NCI-H2227 (cell line): ENCODE measurements around the gene DLG4.

Experiments used
- DNase-seq: peaks from one replicate; lab custom pipeline; 2025; ENCODE audit not compliant: unreplicated experiment; lab: John Stamatoyannopoulos, UW

DLG4 gene

DNA sequence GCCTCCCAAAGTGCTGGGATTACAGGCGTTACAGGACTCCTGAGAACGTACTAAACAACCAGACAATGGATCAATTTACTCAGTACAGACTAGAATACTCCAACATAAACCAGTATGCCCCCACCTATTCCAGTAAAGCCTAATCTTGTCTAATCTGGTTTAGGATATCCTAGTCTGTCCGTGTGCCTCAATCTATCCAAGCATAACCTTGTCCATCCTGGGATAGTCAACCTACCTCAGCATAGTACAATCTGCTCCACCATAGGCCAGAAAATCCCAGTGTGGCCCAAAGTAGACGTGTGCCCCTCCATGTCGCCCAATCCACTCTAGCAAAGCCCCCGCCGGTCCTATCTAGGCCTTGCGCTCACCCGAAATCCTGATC, 14.1 kb upstream of the DLG4 start:
- DNase-seq, result no peak

DNA sequence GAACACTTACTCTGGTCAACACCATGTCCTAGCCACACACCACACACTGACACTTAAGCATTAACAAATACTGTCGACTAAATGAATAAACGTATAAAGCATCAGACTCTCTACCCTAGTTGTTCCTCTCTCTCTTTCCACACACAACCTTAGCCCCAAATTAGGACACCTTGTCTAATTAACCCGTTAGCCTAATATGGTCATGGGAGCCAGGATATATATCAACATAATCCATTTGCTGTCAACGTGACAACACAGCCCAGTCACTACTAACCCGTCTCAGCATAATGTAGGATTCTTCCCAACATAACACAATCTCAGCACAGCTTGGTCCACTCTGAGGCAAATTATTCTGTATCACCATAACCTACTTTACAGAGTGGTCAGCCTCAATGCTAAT, 12.5 kb upstream of the DLG4 start:
- no peak for DNase-seq

DNA sequence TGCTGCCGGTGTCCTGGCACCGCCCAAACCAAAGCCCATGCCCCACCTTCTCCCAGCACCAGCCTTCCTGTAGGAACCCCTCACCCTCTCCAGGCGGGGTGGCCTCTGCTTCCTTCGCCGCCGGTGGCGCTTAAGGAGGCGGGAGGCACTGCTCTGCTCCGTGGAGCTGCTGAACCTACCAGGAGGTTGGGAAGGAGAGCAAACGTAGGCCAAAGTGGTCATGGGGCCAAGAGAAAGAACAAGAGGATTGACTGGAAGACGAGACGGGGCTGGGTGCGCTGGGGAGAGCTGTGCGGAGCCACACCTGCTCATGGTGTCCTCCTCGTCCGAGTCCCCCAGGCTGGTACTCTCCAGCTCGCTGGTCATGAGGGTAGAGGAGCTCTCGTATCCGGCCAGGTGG, 9.9 kb upstream of the DLG4 start:
- DNase-seq, result no peak

DNA sequence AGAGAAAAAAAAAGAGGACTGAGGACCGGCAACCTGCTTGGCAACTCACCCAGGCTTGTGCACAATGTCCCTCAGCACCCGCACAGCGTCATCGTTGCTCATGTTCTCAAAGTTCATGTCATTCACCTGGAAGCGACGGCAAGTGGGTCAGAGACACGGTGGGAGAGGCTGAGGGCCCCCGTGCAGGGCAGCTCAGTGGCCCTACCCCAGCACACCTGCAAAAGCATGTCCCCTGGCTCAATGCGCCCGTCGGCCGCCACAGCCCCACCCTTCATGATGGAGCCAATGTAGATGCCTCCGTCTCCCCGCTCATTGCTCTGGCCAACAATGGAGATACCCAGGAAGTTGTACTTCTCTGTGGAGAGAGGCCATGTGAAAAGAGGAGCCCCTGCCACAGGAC, 9.3 kb upstream of the DLG4 start:
- DNase-seq, result no peak

DNA sequence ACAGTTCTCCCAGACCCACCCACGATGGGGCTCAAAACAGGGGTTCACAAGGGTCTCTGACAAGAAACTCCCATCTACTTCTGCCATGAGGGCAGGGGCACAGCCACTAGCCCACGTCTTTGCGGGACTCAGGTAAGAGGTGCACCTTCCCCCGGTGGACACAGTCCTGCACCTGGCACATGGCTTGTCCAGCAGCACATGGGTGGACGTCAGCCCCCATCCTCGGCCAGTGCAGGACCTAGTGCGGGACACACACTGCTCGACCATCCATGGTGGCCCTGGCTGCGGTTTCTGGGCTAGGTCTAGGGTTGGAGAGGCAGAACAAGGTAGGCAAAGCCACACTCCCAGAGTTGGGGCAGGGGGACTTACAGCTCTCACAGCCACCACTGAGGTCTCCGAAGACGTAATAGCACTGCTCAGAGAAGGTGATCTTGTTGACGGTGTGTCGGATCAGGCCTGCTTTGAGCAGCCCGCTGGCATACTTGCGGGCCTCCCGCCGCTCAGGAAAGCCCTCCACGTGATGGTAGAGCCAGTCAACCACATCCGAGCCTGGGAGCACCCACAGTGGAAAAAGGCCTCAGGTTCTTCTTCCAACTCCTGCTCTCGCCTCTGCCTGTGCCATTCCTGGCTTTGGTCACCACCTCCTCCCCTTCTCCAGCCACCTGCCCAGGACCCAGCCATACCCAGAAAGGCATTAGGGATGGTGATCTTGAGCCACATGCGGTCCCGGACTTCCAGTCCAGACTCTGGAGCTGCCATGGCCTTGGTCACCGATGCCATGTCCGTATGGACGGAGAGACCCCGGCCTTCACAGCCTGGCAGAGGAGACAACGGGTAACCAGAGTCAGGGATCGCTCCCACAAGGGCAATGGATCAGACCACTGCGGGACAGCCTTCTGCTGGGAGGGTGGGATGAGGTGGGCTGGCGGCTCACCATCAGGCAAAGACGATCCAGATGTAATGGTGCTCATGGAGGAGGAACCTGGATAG, 7.4 kb upstream of the DLG4 start:
- no peak for DNase-seq

GRCh38 chr17:7225711-7226331, 6.2 kb upstream of the DLG4 start:
- DNase-seq, result no peak

DNA sequence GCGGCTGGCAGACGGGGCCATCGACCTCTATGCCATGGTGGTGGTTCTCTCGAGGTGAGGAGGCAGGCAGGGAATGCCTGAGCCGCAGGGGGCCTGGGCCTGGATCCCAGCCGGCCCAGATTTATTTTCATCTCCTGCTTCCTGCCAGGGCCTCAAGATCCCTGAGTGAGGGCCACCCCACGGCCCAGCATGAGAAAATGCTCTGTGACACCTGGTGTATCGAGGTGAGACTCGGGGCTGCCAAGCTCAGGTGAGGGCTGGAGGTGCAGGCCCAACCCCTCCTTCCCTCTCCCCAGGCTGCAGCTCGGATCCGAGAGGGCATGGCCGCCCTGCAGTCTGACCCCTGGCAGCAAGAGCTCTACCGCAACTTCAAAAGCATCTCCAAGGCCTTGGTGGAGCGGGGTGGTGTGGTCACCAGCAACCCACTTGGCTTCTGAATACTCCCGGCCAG, 5.0 kb upstream of the DLG4 start:
- no peak for DNase-seq

DNA sequence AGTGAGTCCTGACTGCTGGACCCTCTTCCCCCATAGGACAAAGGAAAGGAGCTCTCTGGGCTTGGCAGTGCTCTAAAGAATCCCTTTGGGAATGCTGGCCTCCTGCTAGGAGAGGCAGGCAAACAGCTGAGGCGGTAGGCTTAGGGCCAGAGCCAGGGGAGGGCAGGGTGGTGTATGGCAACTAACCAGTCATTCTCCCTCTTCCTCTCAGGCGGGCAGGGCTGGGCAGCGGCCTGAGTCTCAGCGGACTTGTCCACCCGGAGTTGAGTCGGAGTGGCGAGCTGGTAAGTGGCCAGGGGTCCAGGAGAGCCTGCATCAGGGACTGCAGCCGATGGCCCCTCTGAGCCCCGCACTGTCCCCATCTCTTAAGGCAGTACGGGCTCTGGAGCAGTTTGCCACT, 4.5 kb upstream of the DLG4 start:
- no peak for DNase-seq

GRCh38 chr17:7223375-7223774, 3.7 kb upstream of the DLG4 start:
- no peak for DNase-seq

DNA sequence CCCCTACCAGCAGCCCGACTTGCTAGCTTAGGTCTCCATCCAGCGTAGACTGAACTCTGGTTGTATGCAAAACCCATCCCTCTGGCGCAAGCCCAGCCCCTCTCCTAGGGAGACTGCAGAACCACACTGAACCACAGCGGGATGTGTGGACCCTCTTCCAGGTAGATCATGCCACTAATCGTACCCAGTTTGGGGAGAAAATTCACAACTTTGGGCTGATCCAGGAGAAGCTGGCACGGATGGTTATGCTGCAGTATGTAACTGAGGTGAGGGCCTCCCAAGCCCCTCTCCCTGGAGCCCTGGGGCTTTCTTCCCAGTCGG, 3.3 kb upstream of the DLG4 start:
- DNase-seq, result no peak

- DNase-seq, result no peak
Measured at GRCh38 chr17:7222093-7222971, 2.7 kb upstream of the DLG4 start.

GRCh38 chr17:7221278-7222092, 1.8 kb upstream of the DLG4 start:
- DNase-seq, result no peak

DNA sequence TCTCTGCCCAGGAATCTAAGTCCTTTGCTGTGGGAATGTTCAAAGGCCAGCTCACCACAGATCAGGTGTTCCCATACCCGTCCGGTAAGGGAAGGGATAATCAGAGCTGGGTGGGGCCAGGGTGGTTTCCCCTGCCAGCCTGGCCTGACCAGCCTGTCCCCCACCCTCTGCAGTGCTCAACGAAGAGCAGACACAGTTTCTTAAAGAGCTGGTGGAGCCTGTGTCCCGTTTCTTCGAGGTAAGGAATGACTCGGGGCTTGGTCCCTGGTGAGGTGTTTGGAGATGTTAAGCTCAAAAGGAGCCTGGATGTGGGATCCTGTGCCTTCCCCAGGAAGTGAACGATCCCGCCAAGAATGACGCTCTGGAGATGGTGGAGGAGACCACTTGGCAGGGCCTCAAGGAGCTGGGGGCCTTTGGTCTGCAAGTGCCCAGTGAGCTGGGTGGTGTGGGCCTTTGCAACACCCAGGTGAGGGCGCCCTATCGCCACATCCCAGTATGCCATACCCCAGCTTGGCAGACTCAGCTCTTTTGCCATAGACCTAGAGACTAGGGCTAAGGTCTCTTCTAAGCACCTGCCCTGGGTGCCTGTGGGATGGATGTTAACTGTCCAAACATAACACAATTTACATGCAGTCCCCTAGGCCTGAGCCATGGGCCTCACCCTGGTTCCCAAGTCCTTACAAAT, 1.1 kb upstream of the DLG4 start:
- DNase-seq, result peak; percentile 57

GRCh38 chr17:7219229-7219811, 316 bp downstream of the DLG4 start:
- DNase-seq, result no peak

- DNase-seq, result no peak
Measured at GRCh38 chr17:7218758-7219157, 878 bp downstream of the DLG4 start.

DNA sequence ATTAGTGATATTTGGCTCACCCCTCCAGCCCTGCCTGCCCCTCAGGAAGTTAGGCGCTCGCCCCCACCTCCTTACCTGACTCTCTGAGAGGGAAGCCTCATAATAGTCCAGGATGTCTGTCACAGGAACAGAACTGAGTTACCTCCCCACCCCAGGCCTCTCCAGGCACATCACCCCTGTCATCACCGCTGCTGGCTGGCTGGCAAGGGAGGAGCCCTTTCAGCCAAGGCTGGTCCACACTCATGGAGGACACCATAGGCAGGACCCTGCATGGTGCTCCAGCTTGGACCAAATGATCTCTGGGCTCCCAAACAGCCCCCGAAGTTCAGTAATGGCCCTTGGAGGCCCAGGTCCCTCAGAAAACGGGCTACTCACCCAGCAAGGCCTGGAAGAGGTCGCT, 1.5 kb downstream of the DLG4 start:
- DNase-seq, result no peak

GRCh38 chr17:7217113-7217987, 2.3 kb downstream of the DLG4 start:
- peak; percentile 60 for DNase-seq

GRCh38 chr17:7216242-7217112, 3.2 kb downstream of the DLG4 start:
- no peak for DNase-seq
